Hematopoietic multipotent progenitor cell treated with erythropoietin and hydrocortisone succinate and interleukin-3 and kit ligand, for 15 days (in vitro differentiated cells): ENCODE results near the gene LRMDA.

Experiments
- DNase-seq: peaks from one replicate; pipeline ENCODE4 v3.0.0-alpha.2; 2015; ENCODE audit warnings: low spot score

LRMDA gene

GRCh38 chr10:75542084-75542483 lies 110.7 kb downstream of the LRMDA start:
- no peak for DNase-seq

GRCh38 chr10:75542906-75543305 lies 111.5 kb downstream of the LRMDA start:
- no peak for DNase-seq

DNA sequence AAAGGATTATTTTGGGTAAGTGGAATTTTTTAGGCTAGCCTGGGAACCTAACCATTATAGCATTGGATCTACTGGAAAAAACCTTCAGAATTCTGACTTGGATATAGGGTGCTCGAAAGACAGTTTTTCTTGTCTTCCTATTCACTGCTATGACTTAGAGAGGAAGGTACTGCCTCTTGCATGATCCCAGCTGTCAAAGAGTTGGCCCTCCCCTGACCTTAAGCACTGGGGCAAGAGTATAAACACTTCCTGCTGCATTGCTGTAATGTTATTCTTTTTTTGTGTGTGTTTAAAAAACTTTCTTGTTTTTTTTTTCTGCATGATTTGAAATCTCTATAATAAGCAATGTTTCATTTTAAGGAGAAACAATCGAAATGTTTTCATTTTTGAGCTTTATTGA lies 113.0 kb downstream of the LRMDA start:
- DNase-seq, result no peak

GRCh38 chr10:75544993-75545706 lies 113.7 kb downstream of the LRMDA start:
- DNase-seq, result no peak

DNA sequence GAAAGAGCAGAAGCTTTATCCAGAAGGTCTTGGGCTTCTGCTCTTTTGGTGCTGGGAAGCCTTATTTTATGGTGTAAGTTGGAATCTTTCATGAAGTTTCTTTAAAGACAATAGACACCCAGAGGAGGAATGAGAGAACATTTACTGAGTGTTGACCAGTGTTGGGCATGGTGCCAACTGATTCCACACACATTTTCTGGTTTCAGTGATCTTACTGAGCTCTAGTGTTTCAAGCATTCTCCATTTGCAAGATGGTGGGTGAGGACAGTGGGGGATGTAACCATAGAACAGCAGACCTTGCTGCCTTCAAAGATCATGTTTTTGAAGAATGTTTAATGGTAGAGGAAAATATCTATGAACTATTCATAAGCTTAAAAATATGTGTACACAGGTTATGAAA lies 114.6 kb downstream of the LRMDA start:
- DNase-seq, result no peak

- no peak for DNase-seq
Measured at GRCh38 chr10:75547391-75548298, 116.2 kb downstream of the LRMDA start.

GRCh38 chr10:75548356-75548755 lies 116.9 kb downstream of the LRMDA start:
- no peak for DNase-seq

DNA sequence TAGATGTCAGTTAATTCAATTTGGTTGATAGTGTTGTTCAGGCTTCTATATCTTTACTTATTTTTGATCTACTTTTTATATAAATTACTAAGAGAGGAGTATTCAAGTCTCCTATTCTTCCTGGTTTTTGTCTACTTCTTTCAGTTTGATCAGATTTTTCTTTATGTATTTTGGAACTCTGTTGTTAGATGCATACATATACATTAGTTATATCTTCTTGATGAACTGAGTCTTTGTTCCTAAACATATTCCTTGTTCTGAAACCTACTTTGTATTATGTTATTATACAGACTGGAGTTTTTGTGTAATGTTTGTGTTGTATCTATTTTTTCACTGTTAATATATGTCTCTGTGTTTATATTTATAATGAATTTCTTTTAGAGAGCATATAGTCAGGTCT lies 118.8 kb downstream of the LRMDA start:
- DNase-seq, result no peak

DNA sequence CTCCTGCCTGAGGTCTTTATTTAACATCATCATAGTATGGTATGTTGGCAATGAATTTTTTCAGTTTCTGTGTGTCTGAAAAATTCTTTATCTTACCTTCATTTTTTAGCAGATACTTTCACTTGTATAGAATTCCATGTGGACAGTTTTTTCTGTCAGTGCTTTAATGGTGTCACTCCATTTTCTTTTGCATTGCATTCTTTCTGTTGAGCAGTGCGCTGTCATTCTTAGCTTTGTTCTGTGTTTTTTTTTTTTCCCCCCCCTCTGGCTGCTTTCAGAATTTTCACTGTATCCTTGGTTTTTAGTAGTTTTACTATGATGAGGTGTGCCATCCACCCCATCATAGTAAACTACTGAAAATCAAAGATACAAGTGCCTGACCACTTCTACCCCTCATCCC lies 120.7 kb downstream of the LRMDA start:
- DNase-seq, result no peak

- DNase-seq, result no peak
Measured at GRCh38 chr10:75553550-75553949, 122.1 kb downstream of the LRMDA start.

- no peak for DNase-seq
Measured at GRCh38 chr10:75555323-75555722, 123.9 kb downstream of the LRMDA start.

DNA sequence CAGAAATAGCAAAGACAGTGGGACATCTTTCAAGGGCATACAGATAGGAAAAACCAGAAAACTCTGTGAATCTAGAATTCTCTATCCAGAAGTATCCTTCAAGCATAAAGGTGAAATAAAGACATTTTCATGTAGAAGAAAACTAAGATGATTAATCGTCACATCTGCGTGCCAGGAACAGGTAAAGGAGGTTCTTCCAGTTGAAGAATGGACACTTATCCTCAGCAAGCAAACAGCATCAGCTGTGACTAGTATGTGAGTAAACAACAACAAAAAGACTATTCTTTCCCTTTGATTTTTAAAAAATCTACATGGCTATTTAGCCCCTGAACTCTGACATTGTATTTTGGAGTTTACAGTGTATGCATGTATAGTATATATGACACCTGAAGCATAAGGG lies 124.9 kb downstream of the LRMDA start:
- DNase-seq, result no peak

- no peak for DNase-seq
Measured at GRCh38 chr10:75565286-75566251, 134.1 kb downstream of the LRMDA start.

DNA sequence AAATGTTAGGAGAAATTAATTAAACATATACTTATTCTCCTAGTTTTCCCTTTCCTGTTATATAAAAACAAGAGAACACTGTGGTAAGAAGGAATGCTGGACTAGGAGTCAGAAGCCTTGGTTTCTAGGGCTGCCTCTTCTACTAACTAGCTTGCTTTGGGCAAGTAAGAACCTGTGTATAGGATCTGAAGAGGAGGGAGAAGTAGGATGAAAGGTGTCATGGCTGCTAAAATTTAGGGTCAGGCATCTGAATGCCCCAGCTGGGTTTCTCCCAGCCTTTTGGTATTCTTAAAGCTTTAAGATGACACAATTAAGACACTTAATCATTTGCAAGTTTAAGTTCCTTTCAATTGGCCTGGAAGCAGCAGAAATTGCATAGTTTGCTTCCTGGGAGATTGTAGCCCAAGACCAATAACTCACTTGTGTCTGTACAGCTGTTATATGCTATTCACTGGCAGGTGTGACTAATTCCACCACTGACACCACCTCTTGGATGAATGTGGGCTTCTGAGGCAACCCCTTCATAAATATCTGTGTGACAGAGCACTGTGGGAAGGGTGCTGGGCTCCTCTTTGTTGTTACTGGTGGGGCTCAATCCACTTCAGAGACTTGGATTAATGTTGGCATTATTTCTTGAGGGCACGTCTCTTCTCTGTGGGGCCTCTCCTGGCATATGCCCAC lies 137.2 kb downstream of the LRMDA start:
- DNase-seq, result no peak

- DNase-seq, result no peak
Measured at GRCh38 chr10:75569506-75569905, 138.1 kb downstream of the LRMDA start.

DNA sequence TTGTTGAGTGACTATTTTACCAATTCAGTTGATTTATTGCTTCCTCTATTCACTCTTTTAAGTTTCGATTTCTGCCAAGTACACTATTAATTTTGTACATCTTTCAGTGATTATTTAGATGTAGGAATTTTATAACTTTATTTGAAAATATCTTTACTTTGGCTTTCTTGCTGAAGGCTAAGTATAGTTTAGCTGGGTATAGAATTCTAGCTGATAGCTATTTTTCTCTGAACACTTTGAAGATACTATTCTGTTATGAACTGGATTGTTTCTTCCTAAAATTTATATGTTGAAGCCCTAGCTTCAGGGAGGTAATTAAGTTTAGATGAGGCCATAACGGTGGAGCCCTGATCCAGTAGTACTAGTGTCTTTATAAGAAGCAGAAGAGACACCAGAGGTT lies 141.1 kb downstream of the LRMDA start:
- DNase-seq, result no peak

GRCh38 chr10:75575940-75576339 lies 144.5 kb downstream of the LRMDA start:
- no peak for DNase-seq

DNA sequence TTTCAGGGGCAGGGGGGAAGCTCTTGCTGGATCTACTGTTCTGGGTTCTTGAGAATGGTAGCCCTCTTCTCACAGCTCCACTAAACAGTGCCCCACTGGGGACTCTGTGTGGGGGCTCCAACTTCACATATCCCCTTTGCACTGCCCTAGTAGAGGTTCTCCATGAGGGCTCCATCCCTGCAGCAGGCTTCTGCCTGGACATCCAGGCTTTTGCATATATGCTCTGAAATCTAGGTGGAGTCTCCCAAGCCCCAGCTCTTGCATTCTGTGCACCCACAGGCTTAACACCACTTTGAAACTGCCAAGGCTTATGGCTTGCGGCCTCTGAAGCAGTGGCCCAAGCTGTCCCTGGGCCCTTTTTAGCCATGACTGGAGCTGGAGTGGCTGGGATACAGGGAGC lies 150.7 kb downstream of the LRMDA start:
- DNase-seq, result no peak

GRCh38 chr10:75585294-75585693 lies 153.9 kb downstream of the LRMDA start:
- DNase-seq, result no peak

GRCh38 chr10:75586814-75587213 lies 155.4 kb downstream of the LRMDA start:
- no peak for DNase-seq

DNA sequence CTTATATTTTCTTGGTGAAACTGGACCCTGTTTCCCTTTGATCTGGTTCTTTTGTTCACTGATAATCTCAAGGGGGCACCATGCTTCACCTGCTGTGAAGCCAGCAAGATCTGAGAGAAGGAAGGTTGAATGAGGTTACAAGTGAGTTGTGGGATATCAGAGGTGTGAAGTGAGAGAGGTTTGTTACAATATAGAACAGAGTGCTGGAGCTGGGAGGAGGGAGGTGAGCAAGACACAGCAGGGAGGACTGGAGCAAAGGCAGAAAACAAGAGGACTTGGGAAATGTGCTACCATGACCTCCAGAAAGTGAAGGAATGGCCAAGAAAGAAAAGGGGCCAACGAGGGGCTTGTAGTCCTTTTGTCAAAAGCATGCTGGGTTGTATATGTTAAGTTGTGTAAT lies 156.6 kb downstream of the LRMDA start:
- no peak for DNase-seq
